Neural cell (in vitro differentiated cells): ENCODE data around the gene NHLH1. TPM values are rescaled to one million over a fixed set of nuclear protein-coding genes. Genes with fewer than 3 reads are reported as not detected.

Experiments used
- H2AFZ ChIP-seq: fragments of 200-600, 300-800 bp; sonication (generic), shearing (Covaris generic); 2 replicates; pipeline ENCODE4 v1.6.0; 2014; ENCODE audit warnings: low read depth, mild to moderate bottlenecking, antibody characterized with exemption, low read length, moderate library complexity
- H3F3A ChIP-seq: fragments of 200-600 bp; shearing (Covaris generic); 2 replicates; pipeline ENCODE4 v1.6.1; 2016; ENCODE audit warnings: mild to moderate bottlenecking, moderate library complexity, mixed read lengths, antibody characterized with exemption, low read length; ENCODE audit not compliant: insufficient read depth, poor library complexity, severe bottlenecking
- H3K27ac ChIP-seq: fragments of 200-600, 300-800 bp; sonication (generic), shearing (Covaris generic); 2 replicates; pipeline ENCODE4 v1.5.1; 2014; ENCODE audit warnings: mild to moderate bottlenecking, low read length, moderate library complexity
- H3K27me3 ChIP-seq: fragments of 300-800, 200-600 bp; sonication (generic), shearing (Covaris generic); 2 replicates; pipeline ENCODE4 v1.6.0; 2014; ENCODE audit warnings: mild to moderate bottlenecking, low read depth, low read length, moderate library complexity; ENCODE audit not compliant: insufficient read depth
- H3K36me3 ChIP-seq: fragments of 300-800, 200-600 bp; sonication (generic), shearing (Covaris generic); 2 replicates; pipeline ENCODE4 v1.5.1; 2014; ENCODE audit warnings: mild to moderate bottlenecking, antibody characterized with exemption, low read length, moderate library complexity; ENCODE audit not compliant: insufficient read depth
- H3K4me2 ChIP-seq: fragments of 300-800, 200-600 bp; sonication (generic), shearing (Covaris generic); 2 replicates; pipeline ENCODE4 v1.6.0; 2014; ENCODE audit warnings: mild to moderate bottlenecking, low read length
- H3K4me3 ChIP-seq: fragments of 300-800, 200-600 bp; sonication (generic), shearing (Covaris generic); 2 replicates; pipeline ENCODE4 v1.5.1; 2014; ENCODE audit warnings: mild to moderate bottlenecking, low read length, moderate library complexity
- H3K79me2 ChIP-seq: fragments of 200-600 bp; shearing (Covaris generic); replicated peaks from 2 replicates; pipeline ENCODE4 v1.6.0; 2014; ENCODE audit warnings: mild to moderate bottlenecking, low read length, moderate library complexity; ENCODE audit not compliant: insufficient read depth
- H3K9ac ChIP-seq: fragments of 300-800, 200-600 bp; sonication (generic), shearing (Covaris generic); 2 replicates; pipeline ENCODE4 v1.6.1; 2016; ENCODE audit warnings: mild to moderate bottlenecking, low read length, mixed read lengths
- H3K9me2 ChIP-seq: fragments of 200-600 bp; shearing (Covaris generic); 2 replicates; pipeline ENCODE4 v1.6.1; 2016; ENCODE audit warnings: mild to moderate bottlenecking, low read length, mixed read lengths; ENCODE audit not compliant: insufficient read depth
- H3K9me3 ChIP-seq: fragments of 200-600, 300-800 bp; sonication (generic), shearing (Covaris generic); 2 replicates; pipeline ENCODE4 v1.6.1; 2016; ENCODE audit warnings: mild to moderate bottlenecking, mixed run types, low read length, moderate library complexity, mixed read lengths
- H4K20me1 ChIP-seq: fragments of 200-600 bp; shearing (Covaris generic); 2 replicates; pipeline ENCODE4 v1.6.1; 2016; ENCODE audit warnings: mild to moderate bottlenecking, mixed run types; ENCODE audit not compliant: insufficient read depth
- CTCF ChIP-seq: fragments of 450-650 bp; IDR thresholded peaks from 2 replicates; pipeline ENCODE4 v1.5.1; 2014; ENCODE audit warnings: antibody characterized with exemption, mild to moderate bottlenecking, moderate library complexity; ENCODE audit not compliant: poor library complexity, severe bottlenecking
- EP300 ChIP-seq: fragments of 450-650 bp; conservative IDR thresholded peaks from 2 replicates; pipeline ENCODE4 v1.6.1; 2014; ENCODE audit warnings: antibody characterized with exemption, mild to moderate bottlenecking, moderate library complexity; ENCODE audit not compliant: poor library complexity, severe bottlenecking
- EZH2 ChIP-seq: fragments of 200-600, 300-800 bp; shearing (Covaris generic), sonication (generic); IDR thresholded peaks from 2 replicates; pipeline ENCODE4 v1.6.1; 2014; ENCODE audit warnings: antibody characterized with exemption, low read length, borderline replicate concordance, mild to moderate bottlenecking; ENCODE audit not compliant: insufficient read depth, poor library complexity, severe bottlenecking
- MXI1 ChIP-seq: fragments of 450-650 bp; conservative IDR thresholded peaks from 2 replicates; pipeline ENCODE4 v1.6.1; 2014; ENCODE audit warnings: antibody characterized with exemption, mild to moderate bottlenecking; ENCODE audit not compliant: poor library complexity, severe bottlenecking
- POLR2AphosphoS5 ChIP-seq: IDR thresholded peaks from 2 replicates; pipeline ENCODE4 v1.6.1; 2012
- RAD21 ChIP-seq: fragments of 450-650 bp; conservative IDR thresholded peaks from 2 replicates; pipeline ENCODE4 v1.6.1; 2014; ENCODE audit warnings: antibody characterized with exemption, mild to moderate bottlenecking, moderate library complexity
- REST ChIP-seq: IDR thresholded peaks from 2 replicates; pipeline ENCODE4 v1.6.1; 2012; ENCODE audit warnings: borderline replicate concordance
- SMC3 ChIP-seq: fragments of 450-650 bp; conservative IDR thresholded peaks from 2 replicates; pipeline ENCODE4 v1.6.1; 2014; ENCODE audit warnings: antibody characterized with exemption, mild to moderate bottlenecking, moderate library complexity; ENCODE audit not compliant: poor library complexity
- TAF1 ChIP-seq: IDR thresholded peaks from 2 replicates; pipeline ENCODE4 v1.6.1; 2012; ENCODE audit warnings: low read depth
- polyA plus RNA-seq: library from polyadenylated mRNA; depleted of rRNA; stranded (reverse); fragments of >200 nt; gene quantifications from 2 replicates; pipeline ENCODE4 v1.2.3, GENCODE V29; 2014

Gene NHLH1
- polyA plus RNA-seq, 1 donor from 2014 or later, result 0.11 TPM

GRCh38 chr1:160411271-160412027 lies 44.6 kb downstream of the NHLH1 start:
- H2AFZ ChIP-seq, result no peak overlapping the region
- no peaks in the 10 kb centered on the region for H4K20me1 ChIP-seq
- no peaks in the 10 kb centered on the region for H3K9me3 ChIP-seq
- no peaks in the 10 kb centered on the region for H3K9me2 ChIP-seq
- H3F3A ChIP-seq, result no peaks in the 10 kb centered on the region
- peak overlapping the region; percentile 49 for H3K4me2 ChIP-seq
- H3K9ac ChIP-seq, result peak overlapping the region; percentile 64
- TF ChIP-seq SMC3 (no peak), CTCF (peak; percentile 13)
- H3K4me3 ChIP-seq, result peak overlapping the region; percentile 59
- no peaks in the 10 kb centered on the region for H3K36me3 ChIP-seq
- peak overlapping the region; percentile 76 for H3K27ac ChIP-seq
- peaks cover 79% of the 10 kb centered on the region for H3K79me2 ChIP-seq
- no peaks in the 10 kb centered on the region for H3K27me3 ChIP-seq

- H3K79me2 ChIP-seq, result peaks cover 74% of the 10 kb centered on the region
- H3K27ac ChIP-seq, result no peak overlapping the region
- TF ChIP-seq EP300, result no peak
- TF ChIP-seq TAF1, result no peak
- no peak for TF ChIP-seq RAD21
- TF ChIP-seq CTCF, result no peak
- TF ChIP-seq SMC3, result no peak
- TF ChIP-seq POLR2AphosphoS5, result no peak
- no peak for TF ChIP-seq REST
- no peak for TF ChIP-seq EZH2
- no peak for TF ChIP-seq MXI1
- no peak overlapping the region for H3K4me3 ChIP-seq
- no peaks in the 10 kb centered on the region for H3K9me2 ChIP-seq
- no peaks in the 10 kb centered on the region for H4K20me1 ChIP-seq
- no peak overlapping the region for H3K4me2 ChIP-seq
- H3F3A ChIP-seq, result no peaks in the 10 kb centered on the region
- no peaks in the 10 kb centered on the region for H3K27me3 ChIP-seq
- H3K9ac ChIP-seq, result no peak overlapping the region
- no peaks in the 10 kb centered on the region for H3K36me3 ChIP-seq
- no peak overlapping the region for H2AFZ ChIP-seq
- no peaks in the 10 kb centered on the region for H3K9me3 ChIP-seq
Observed at GRCh38 chr1:160412028-160412362, 45.1 kb downstream of the NHLH1 start.
